HL-60 (cell line): Measurements from ENCODE around the gene OR52N2.
A peak's percentile ranks its signal among the peaks of the same experiment; 100 is the strongest.

Experiments used
- DNase-seq, 2 experiments: peaks; one replicate each; pipeline ENCODE4 v3.0.0-alpha.2; 2010 to 2020; ENCODE audit warnings: low read depth in 1 of 2, low spot score in 1 of 2
- H3K27ac ChIP-seq: fragments of 250-450 bp; sonication (Bioruptor Pico); replicated peaks from 2 replicates; pipeline ENCODE4 v1.5.1; 2020; ENCODE audit warnings: mild to moderate bottlenecking, moderate library complexity
- H3K27me3 ChIP-seq: fragments of 250-450 bp; sonication (Bioruptor Pico); 2 replicates; pipeline ENCODE4 v1.5.1; 2021; ENCODE audit warnings: mild to moderate bottlenecking, moderate library complexity; ENCODE audit not compliant: insufficient read depth, poor library complexity, severe bottlenecking
- H3K4me3 ChIP-seq: replicated peaks from 2 replicates; pipeline ENCODE4 v1.5.1; 2011; ENCODE audit warnings: mild to moderate bottlenecking, control low read depth, low read length; ENCODE audit not compliant: insufficient read depth
- CTCF ChIP-seq: IDR thresholded peaks from one replicate; pipeline ENCODE4 v1.5.1; 2011; ENCODE audit warnings: low read length, control low read depth, inconsistent platforms; ENCODE audit not compliant: insufficient read depth
- GABPA ChIP-seq: IDR thresholded peaks from 2 replicates; pipeline ENCODE4 v1.6.1; 2012; ENCODE audit warnings: low read depth
- POLR2AphosphoS5 ChIP-seq: IDR thresholded peaks from 2 replicates; pipeline ENCODE4 v1.6.1; 2012; ENCODE audit warnings: low read depth
- REST ChIP-seq: IDR thresholded peaks from 2 replicates; pipeline ENCODE4 v1.6.1; 2012; ENCODE audit warnings: low read depth; ENCODE audit not compliant: insufficient replicate concordance
- SPI1 ChIP-seq: IDR thresholded peaks from 2 replicates; pipeline ENCODE4 v1.6.1; 2012; ENCODE audit warnings: low read depth, mild to moderate bottlenecking, borderline replicate concordance
- long read RNA-seq: library from polyadenylated mRNA; unstranded; transcript quantifications from one replicate; pipeline ENCODE4 v2.0.0, GENCODE V29; 2020

OR52N2 gene
- long read RNA-seq, result 0 reads

DNA sequence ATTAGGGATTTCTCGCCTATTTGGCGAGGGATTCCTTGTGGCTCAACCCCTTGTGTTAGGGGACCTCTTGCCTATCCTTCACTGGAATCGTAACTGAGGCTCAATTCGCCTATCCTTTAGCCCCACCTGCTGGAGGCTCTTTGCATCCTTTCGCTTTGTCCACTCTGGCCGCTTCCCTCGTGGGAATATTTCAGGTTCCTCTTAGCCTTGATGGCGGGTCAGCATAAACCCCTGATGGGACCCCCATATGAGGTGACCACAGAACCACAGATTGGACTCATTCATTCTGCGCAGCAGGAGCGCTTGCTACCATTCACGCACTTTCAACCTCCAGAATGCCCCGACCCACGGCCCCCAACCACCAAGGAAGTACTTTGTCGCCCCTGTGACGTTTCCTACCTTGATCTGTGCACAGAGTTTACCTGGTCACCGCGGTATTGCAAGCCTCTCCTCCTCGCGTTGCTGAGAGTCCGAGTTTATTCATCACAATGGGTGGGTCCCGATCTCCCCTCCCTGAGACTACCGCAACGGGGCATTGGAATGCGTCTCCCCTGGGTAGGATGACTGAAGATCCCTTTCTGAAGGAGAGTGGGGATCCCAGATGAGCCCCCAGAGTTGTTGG is at the start of gene OR52N2:
OR52N2 (plus strand) TSS at position 425 of the 622 bp plus-strand sequence. CDS start 11,412 bp downstream, outside the sequence.
- Histone ChIP-seq H3K27ac (no peak within 1 kb of the TSS), H3K27me3 (no peaks in the 10 kb centered on the region), H3K4me3 (no peak within 1 kb of the TSS)
- TF ChIP-seq POLR2AphosphoS5 (no peak), REST (no peak), CTCF (peak; percentile 75), SPI1 (no peak), GABPA (no peak)
- DNase-seq, result peak; percentile 28 to 68

DNA sequence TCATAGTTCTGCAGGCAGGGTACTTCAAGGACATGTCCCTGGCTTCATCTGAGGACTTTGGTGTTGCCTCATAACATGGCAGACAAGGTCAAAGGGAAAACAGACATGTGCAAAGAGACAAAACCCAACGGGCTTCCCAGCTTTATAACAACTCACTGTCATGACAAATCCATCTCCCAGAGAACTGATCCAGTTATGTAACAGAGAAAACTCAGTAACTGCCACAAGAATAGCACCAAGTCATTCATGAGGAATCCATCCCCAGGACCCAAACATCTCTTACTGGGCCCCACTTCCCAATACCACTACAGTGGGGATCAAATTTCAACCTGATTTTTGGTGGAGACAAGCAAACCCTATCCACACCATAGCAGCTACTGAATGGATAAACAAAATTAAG is 41.7 kb upstream of the OR52N2 start:
- no peak overlapping the region for H3K4me3 ChIP-seq
- no peak overlapping the region for H3K27ac ChIP-seq
- TF ChIP-seq REST (no peak), CTCF (no peak)
- no peaks in the 10 kb centered on the region for H3K27me3 ChIP-seq
- DNase-seq, result no peak

GRCh38 chr11:5783255-5783654 is 25.5 kb upstream of the OR52N2 start, which contains the start of gene OR52N5:
Gene OR52N5 (minus strand): TSS chr11:5783355. CDS start chr11:5778634, 4,721 bp downstream.
- Histone ChIP-seq H3K4me3 (no peak within 1 kb of the TSS), H3K27me3 (no peaks in the 10 kb centered on the region), H3K27ac (no peak within 1 kb of the TSS)
- DNase-seq, result no peak
- no peak for TF ChIP-seq SPI1
- TF ChIP-seq REST, result no peak
- TF ChIP-seq GABPA, result no peak
- no peak for TF ChIP-seq CTCF
- TF ChIP-seq POLR2AphosphoS5, result no peak
